ENCODE results near the gene ANKRD11. TPM values are rescaled to one million over a fixed set of nuclear protein-coding genes. Genes with fewer than 3 reads are reported as not detected.
"Not testable (repeated sequence)": the region's sequence is repeated elsewhere in the genome, so short reads cannot be mapped to it uniquely, and the experiment has no call there.

Gene ANKRD11
- total and polyA plus RNA-seq, 12 donors, result 47.7 to 93.6 (median 66.2) TPM

DNA sequence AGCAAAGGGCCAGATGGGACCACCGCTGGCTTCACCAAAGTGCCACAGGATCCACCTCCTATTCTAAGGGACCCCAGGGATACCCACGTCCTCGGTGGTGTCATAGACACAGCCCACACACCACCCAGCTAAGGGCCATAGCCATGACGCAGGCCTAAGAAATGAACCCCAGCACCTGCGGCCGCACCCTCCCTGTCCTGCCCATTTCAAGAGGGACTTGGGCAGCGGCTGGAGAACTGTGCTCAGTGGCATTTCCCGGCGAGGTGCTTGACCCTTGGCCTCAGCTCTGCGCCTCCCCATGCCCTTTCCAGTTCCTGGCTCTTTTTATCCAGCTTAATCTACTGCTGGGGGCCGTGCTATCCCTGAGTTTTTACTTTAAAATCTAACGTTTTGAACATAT lies 245.6 kb downstream of the ANKRD11 start:
- peaks cover 0 to 7% (median 0%) of the 10 kb centered on the region in 11 donors for H3K9me3 ChIP-seq
- no peak for ATAC-seq
- DNase-seq, result no peak
- H3K36me3 ChIP-seq, result no peaks in the 10 kb centered on the region
- H3K4me1 ChIP-seq, result peaks cover 0 to 25% (median 19%) of the 10 kb centered on the region in 9 donors
- WGBS, 2 donors, result 60 to 63% methylated on average over 12 of the region's 12 CpGs
- H3K27me3 ChIP-seq, result peaks cover 0 to 18% (median 0%) of the 10 kb centered on the region in 7 donors
- no peak overlapping the region for H3K27ac ChIP-seq
- intact Hi-C loops (cut with DNase I), result loop anchor here in 2 of 10 donors (5.0 kb wide), 2 partner anchors 263 to 318 kb away; partner anchors contain the start of genes RPL13 (in 1 of the 2) and SPG7 (in 1 of the 2)
- TF ChIP-seq, protein P1, sequence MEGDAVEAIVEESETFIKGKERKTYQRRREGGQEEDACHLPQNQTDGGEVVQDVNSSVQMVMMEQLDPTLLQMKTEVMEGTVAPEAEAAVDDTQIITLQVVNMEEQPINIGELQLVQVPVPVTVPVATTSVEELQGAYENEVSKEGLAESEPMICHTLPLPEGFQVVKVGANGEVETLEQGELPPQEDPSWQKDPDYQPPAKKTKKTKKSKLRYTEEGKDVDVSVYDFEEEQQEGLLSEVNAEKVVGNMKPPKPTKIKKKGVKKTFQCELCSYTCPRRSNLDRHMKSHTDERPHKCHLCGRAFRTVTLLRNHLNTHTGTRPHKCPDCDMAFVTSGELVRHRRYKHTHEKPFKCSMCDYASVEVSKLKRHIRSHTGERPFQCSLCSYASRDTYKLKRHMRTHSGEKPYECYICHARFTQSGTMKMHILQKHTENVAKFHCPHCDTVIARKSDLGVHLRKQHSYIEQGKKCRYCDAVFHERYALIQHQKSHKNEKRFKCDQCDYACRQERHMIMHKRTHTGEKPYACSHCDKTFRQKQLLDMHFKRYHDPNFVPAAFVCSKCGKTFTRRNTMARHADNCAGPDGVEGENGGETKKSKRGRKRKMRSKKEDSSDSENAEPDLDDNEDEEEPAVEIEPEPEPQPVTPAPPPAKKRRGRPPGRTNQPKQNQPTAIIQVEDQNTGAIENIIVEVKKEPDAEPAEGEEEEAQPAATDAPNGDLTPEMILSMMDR (IDR thresholded peaks at IDR 0.05), result no peak
- H3K4me3 ChIP-seq, result no peak overlapping the region

GRCh38 chr16:89244264-89244663 lies 246.1 kb downstream of the ANKRD11 start:
- not testable (repeated sequence) for H3K9me3 ChIP-seq, H3K36me3 ChIP-seq, H3K27ac ChIP-seq, H3K4me3 ChIP-seq, ATAC-seq, DNase-seq
- intact Hi-C loops (cut with DNase I), result loop anchor here in 2 of 10 donors (5.0 kb wide), 2 partner anchors 263 to 318 kb away; partner anchors contain the start of genes RPL13 (in 1 of the 2) and SPG7 (in 1 of the 2)
- H3K27me3 ChIP-seq, result peaks cover 0 to 18% (median 0%) of the 10 kb centered on the region in 7 donors
- peaks cover 0 to 25% (median 19%) of the 10 kb centered on the region in 9 donors for H3K4me1 ChIP-seq
- 83 to 85% methylated on average over 13 of the region's 13 CpGs for WGBS, 2 donors

- intact Hi-C loops (cut with DNase I), result loop anchor here in 2 of 10 donors (5.0 kb wide), 2 partner anchors 264 to 319 kb away; partner anchors contain the start of genes RPL13 (in 1 of the 2) and SPG7 (in 1 of the 2)
Observed at GRCh38 chr16:89243664-89244063, 246.7 kb downstream of the ANKRD11 start.

DNA sequence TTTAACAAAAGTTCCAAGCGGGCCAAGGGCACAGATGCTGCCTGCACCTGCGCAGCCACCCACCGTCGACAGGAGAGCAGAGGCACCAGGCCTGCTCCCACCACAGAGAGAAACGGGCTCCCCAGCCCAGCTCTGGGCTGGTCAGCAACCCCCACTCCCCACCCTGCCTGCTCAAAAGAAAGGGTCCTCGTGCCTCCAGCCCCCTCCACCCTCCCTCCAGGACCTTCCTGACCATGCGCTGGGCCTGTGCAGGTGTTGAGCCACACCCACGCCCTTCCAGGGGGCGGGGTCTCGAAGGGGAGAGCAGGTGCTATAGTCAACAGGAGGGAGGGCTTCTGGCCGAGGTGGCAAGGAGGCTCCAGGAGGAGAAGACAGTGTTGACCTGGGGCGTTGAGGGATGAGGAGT lies 247.6 kb downstream of the ANKRD11 start:
- H3K36me3 ChIP-seq, result no peaks in the 10 kb centered on the region
- peaks cover 0 to 25% (median 19%) of the 10 kb centered on the region in 9 donors for H3K4me1 ChIP-seq
- H3K4me3 ChIP-seq, result no peak overlapping the region
- TF ChIP-seq, protein P1 (IDR thresholded peaks at IDR 0.05), result no peak
- H3K27me3 ChIP-seq, result peaks cover 0 to 11% (median 0%) of the 10 kb centered on the region in 7 donors
- no peaks in the 10 kb centered on the region for H3K9me3 ChIP-seq
- 47 to 49% methylated on average over 12 of the region's 12 CpGs for WGBS, 2 donors
- DNase-seq (no peak), ATAC-seq (no peak)
- intact Hi-C loops (cut with DNase I), result loop anchor here in 2 of 10 donors (5.0 kb wide), 2 partner anchors 265 to 320 kb away; partner anchors contain the start of genes RPL13 (in 1 of the 2) and SPG7 (in 1 of the 2)
- H3K27ac ChIP-seq, result no peak overlapping the region

More at GRCh38 chr16:89243664-89244063, 246.7 kb downstream of the ANKRD11 start:
- Histone ChIP-seq H3K4me1 (peaks cover 0 to 25% (median 19%) of the 10 kb centered on the region in 9 donors), H3K27ac (no peak overlapping the region), H3K36me3 (no peaks in the 10 kb centered on the region), H3K27me3 (peaks cover 0 to 17% (median 0%) of the 10 kb centered on the region in 7 donors), H3K4me3 (no peak overlapping the region), H3K9me3 (peaks cover 0 to 6% (median 0%) of the 10 kb centered on the region in 11 donors)
- no peak for DNase-seq
- TF ChIP-seq, protein P1 (IDR thresholded peaks at IDR 0.05), result no peak
- WGBS, 2 donors, result 78 to 87% methylated on average over 5 of the region's 5 CpGs
- no peak for ATAC-seq

All from heart right ventricle (tissue), 16 donors.